ENCODE measurements around the gene HTT-AS.

GRCh38 chr4:3022651-3023050, 51.7 kb downstream of the HTT-AS start:
- no peak for TF ChIP-seq POLR2A (IDR thresholded peaks at IDR 0.05)
- no peak for TF ChIP-seq CTCF (IDR thresholded peaks at IDR 0.05)
- no peak for TF ChIP-seq POLR2AphosphoS5 (IDR thresholded peaks at IDR 0.05)

Measured in prostate gland (tissue), 2 donors.